Astrocyte (in vitro differentiated cells and primary cell): ENCODE data around the gene MAPRE2.

Source experiments
- EZH2 ChIP-seq: IDR thresholded peaks from 2 replicates; pipeline ENCODE4 v1.6.1; 2012; ENCODE audit warnings: mild to moderate bottlenecking, low read length, inconsistent platforms; ENCODE audit not compliant: insufficient read depth
- TF ChIP-seq, protein P1 (sequence below): IDR thresholded peaks from 2 replicates; pipeline ENCODE4 v1.5.1; 2011; ENCODE audit warnings: low read depth, mild to moderate bottlenecking, inconsistent platforms, low read length, moderate library complexity; ENCODE audit not compliant: insufficient read depth

DNA sequence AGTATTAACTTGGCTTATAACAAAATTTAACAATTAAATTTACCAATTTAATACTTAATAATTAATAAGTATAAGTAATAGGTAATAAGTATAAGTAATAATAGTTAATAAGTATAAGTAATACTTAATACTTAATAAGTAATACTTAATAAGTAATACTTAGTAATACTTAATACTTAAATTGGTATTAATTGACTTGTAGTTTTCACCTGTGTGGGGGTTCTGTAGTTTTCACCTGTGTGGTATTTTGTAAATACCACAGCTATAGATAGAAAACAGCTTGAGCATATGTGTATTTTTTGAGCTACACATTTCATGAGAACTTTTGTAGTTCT is 55.4 kb downstream of the MAPRE2 start:
- TF ChIP-seq, protein P1, sequence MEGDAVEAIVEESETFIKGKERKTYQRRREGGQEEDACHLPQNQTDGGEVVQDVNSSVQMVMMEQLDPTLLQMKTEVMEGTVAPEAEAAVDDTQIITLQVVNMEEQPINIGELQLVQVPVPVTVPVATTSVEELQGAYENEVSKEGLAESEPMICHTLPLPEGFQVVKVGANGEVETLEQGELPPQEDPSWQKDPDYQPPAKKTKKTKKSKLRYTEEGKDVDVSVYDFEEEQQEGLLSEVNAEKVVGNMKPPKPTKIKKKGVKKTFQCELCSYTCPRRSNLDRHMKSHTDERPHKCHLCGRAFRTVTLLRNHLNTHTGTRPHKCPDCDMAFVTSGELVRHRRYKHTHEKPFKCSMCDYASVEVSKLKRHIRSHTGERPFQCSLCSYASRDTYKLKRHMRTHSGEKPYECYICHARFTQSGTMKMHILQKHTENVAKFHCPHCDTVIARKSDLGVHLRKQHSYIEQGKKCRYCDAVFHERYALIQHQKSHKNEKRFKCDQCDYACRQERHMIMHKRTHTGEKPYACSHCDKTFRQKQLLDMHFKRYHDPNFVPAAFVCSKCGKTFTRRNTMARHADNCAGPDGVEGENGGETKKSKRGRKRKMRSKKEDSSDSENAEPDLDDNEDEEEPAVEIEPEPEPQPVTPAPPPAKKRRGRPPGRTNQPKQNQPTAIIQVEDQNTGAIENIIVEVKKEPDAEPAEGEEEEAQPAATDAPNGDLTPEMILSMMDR: no peak
- TF ChIP-seq EZH2: no peak
